Stimulated activated CD4-positive, alpha-beta T cell treated with anti-CD3 and anti-CD28 coated beads, TNF-alpha, amount 100 ng/mL, for 48 hours (primary cell): ENCODE results near the gene SERINC2.
"Not testable (repeated sequence)": the region's sequence is repeated elsewhere in the genome, so short reads cannot be mapped to it uniquely, and the experiment has no call there.

Experiments used
- DNase-seq, 3 donors: peaks; one replicate each; pipeline ENCODE4 v3.0.0-alpha.2; 2020; ENCODE audit warnings: low read depth in 3 of 3

The SERINC2 gene

GRCh38 chr1:31467005-31467674 lies 54.1 kb downstream of the SERINC2 start:
- DNase-seq: no peak

DNA sequence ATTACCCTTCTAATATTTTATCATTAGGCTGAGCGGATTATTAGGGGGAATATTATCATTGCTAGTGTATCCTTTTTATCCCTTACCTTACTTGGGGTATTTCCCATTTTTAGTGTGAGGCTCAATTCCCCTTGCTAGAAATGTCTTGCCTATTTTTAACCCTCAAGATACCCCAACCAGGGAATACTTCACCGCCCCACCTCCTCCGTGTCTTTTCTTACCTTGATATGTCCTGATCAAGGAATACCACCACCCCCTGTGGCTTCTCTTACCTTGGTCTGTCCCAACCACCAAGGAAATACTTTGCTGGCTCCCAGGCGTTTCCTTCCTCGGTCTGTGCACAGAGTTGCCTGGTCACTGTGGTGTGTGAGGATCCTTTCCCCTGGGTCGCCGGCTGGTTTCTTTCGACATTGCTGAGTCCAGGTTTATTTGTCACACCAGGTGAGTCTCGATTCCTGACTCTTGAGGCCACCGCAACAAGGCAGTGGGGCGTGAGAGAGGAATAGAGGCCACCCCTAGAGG lies 57.8 kb downstream of the SERINC2 start:
- DNase-seq: no peak

DNA sequence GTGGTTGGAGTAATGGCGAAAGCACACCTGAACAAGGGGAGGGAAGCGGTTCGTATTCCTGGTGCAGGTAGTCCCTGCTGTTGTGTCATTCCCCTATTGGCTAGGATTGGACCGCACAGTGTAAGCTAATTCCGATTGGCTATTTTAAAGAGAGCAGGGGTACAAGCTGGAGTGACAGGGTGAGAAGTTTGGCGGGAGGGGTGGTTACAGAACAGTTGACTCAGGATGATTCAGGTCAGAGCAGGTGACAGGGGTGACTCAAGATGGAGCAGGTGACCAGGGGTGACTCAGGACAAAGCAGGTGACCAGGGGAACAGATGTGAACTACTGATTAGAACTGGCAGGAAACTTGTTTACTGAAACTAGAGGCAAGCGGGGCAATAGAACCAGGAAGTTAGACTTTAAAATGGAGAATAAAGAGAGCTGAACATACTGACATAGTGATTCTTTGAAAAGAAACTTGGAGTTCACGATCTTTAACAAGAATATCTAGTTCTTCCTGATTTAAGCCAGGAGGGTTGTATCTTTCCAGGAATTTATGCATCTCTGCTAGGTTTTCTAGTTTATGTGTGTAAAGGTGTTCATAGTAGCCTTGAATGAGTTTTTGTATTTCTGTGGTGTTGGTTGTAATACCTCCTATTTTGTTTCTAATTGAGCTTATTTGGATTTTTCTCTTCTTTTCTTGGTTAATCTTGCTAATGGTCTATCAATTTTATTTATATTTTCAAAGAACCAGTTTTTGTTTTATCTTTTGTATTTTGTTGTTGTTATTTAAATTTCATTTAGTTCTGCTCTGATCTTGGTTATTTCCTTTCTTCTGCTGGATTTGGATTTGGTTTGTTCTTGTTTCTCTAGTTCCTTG lies 58.7 kb downstream of the SERINC2 start:
- DNase-seq: peak in 1 of 3 donors; percentile 21

GRCh38 chr1:31472314-31472651 lies 59.3 kb downstream of the SERINC2 start:
- not testable (repeated sequence) for DNase-seq

DNA sequence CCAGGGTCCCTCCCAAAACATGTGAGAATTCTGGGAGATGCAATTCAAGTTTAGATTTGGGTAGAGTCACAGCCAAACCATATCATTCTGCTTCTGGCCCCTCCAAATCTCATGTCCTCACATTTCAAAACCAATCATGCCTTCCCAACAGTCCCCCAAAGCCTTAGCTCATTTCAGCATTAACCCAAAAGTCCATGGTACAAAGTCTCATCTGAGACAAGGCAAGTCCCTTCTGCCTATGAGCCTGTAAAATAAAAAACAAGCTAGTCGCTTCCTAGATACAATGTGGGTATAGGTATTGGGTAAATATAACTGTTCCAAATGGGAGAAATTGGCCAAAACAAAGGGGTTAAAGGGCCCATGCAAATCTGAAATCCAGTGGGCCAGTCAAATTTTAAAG lies 59.7 kb downstream of the SERINC2 start:
- DNase-seq: not testable (repeated sequence)

DNA sequence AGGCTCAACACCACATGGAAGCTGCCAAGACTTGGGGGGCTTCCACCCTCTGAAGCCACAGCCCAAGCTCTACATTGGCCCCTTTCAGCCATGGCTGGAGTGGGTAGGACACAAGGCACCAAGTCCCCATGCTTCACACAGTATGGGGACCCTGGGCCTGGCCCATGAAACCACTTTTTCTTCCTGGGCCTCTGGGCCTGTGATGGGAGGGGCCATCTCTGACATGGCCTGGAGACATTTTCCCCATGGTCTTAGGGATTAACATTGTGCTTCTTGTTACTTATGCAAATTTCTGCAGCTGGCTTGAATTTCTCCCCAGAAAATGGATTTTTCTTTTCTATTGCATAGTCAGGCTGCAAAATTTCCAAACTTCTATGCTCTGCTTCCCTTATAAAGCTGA lies 60.5 kb downstream of the SERINC2 start:
- not testable (repeated sequence) for DNase-seq

DNA sequence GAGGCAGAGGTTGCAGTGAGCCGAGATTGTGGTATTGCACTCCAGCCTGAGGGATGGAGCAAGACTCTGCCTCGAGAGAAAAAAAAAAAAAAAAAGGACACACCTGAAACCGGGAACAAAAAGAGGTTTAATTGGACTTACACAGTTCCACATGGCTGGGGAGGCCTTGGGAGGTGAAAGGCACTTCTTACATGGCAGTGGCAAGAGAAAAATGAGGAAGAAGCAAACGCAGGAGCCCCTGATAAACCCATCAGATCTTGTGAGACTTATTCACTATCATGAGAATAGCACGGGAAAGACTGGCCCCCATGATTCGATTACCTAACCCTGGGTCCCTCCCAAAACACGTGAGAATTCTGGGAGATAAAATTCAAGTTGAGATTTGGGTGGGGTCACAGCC lies 61.6 kb downstream of the SERINC2 start:
- not testable (repeated sequence) for DNase-seq

DNA sequence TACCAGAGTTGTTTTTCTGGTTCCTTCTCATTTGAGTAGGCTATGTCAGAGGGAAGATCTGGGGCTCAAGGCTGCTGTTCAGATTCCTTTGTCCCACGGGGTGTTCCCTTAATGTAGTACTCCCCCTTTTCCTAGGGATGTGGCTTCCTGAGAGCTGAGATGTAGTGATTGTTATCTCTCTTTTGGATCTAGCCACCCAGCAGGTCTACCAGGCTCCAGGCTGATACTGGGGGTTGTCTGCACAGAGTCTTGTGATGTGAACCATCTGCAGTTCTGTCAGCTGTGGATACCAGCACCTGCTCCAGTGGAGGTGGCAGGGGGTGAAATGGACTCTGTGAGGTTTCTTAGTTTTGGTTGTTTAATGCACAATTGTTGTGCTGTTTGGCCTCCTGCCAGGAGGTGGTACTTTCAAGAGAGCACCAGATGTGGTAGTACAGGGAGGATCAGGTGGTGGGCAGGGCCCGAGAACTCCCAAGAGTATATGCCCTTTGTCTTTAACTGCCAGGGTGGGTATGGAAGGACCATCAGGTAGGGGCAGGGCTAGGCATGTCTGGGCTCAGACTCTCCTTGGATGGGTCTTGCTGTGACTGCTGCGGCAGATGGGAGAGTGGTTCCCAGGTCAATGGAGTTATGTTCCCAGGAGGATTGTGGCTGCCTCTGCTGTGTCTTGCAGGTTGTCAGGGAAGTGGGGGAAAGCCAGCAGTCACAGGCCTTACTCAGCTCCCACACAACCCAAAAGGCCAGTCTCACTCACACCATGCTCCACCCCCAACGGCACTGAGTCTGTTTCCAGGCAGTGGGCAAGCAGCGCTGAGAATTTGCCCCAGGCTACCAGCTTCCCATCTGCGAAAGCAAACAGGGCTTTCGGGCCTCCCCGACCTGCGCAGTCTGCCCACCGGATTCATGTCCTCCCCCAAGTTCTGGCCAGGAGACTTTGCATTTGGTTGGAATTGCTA lies 64.2 kb downstream of the SERINC2 start:
- DNase-seq: no peak

- DNase-seq: no peak
Observed at GRCh38 chr1:31478167-31478566, 65.2 kb downstream of the SERINC2 start.

DNA sequence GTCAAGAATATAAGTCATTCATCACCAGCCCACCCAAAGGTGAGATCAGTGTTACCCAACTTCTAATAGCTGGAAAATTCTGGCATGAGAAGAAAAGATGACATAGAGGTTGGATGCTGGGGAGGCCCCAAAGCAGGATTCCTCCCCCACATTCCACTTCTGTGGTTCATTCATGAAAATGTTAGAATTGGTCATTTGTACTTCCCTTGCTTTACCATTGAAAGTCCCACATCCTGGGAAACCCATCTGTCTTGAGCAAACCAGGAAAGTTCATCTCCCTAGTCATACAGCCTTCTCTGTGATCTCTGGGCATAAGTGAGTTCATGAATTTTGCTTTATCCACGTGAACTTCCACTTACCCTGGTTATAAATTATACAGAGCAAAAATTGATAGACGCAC lies 66.8 kb downstream of the SERINC2 start:
- no peak for DNase-seq

DNA sequence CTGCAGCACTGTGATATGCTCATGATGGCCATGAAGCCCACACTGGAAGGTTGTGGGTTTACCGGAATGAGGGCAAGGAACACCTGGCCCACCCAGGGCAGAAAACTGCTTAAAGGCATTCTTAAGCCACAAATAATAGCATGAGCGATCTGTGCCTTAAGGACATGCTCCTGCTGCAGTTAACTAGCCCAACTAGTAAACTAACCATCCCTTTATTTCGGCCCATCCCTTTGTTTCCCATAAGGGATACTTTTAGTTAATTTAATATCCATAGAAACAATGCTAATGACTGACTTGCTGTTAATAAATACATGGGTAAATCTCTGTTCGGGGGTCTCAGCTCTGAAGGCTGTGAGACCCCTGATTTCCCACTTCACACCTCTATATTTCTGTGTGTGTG lies 67.4 kb downstream of the SERINC2 start:
- DNase-seq: not testable (repeated sequence)

DNA sequence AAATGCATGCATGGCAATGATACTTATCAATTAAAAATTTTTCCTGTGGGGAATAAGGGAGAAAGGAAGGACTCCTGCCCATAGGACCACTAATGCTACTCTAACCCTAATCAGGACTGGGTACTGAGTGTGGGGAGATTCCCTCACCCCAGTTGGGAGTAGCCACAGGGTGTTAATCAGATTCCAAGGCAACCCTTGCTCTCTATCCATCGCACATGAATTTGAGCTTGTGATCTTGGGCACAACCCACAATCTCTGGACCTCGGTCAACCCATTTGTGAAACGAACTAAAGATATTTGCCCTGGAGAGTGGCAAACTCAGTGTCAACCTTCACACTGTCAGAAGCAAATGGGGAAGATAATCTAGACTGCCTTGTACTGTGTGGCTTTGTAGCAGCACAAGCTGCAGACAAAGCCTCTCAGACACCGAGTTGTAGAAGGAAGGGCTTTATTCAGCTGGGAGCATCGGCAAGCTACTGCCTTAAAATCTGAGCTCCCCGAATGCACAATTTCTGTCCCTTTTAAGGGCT lies 69.5 kb downstream of the SERINC2 start:
- no peak for DNase-seq

GRCh38 chr1:31483012-31483946 lies 70.3 kb downstream of the SERINC2 start:
- DNase-seq: no peak
